NCI-H774 (cell line): ENCODE data around the gene TMUB2.
"Not testable (repeated sequence)": the region's sequence is repeated elsewhere in the genome, so short reads cannot be mapped to it uniquely, and the experiment has no call there.

Experiments
- DNase-seq: peaks from one replicate; lab custom pipeline; 2025; lab: John Stamatoyannopoulos, UW

TMUB2 gene

DNA sequence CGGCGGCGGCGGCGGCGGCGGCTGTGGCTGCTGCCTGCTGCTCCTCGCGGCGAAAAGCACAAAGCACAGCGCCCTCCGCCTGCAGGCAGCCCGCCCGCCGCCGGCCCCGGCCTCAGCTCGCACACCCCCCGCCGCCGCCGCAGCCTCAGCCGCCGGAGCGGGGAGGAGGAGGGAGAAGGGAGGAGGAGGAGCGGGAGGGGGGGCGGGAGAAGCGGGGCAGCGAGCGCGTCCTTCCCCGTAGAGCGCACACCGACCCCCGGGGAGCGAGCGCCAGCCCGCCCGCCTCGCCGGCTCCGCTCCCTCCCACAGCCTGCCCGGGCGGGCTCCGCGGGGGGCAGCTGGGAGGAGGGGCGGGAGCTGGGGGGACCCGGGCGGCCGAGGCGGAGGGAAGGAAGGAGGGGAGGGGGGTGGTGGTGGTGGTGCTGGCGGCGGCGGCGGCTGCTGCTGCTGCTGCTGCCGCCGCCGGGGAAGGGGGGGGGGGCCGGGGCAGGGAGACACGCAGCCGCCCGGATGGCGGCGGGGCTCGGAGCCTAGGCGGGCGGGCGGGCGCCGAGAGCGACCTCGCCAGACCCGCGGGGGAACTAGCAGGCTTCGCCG lies 32.9 kb downstream of the TMUB2 start, which contains the start of gene UBTF:
Gene UBTF, minus strand, starts transcription at position 60 of the 597 bp plus-strand sequence. CDS start 1,446 bp downstream, outside the sequence.
- DNase-seq: peak; percentile 78

DNA sequence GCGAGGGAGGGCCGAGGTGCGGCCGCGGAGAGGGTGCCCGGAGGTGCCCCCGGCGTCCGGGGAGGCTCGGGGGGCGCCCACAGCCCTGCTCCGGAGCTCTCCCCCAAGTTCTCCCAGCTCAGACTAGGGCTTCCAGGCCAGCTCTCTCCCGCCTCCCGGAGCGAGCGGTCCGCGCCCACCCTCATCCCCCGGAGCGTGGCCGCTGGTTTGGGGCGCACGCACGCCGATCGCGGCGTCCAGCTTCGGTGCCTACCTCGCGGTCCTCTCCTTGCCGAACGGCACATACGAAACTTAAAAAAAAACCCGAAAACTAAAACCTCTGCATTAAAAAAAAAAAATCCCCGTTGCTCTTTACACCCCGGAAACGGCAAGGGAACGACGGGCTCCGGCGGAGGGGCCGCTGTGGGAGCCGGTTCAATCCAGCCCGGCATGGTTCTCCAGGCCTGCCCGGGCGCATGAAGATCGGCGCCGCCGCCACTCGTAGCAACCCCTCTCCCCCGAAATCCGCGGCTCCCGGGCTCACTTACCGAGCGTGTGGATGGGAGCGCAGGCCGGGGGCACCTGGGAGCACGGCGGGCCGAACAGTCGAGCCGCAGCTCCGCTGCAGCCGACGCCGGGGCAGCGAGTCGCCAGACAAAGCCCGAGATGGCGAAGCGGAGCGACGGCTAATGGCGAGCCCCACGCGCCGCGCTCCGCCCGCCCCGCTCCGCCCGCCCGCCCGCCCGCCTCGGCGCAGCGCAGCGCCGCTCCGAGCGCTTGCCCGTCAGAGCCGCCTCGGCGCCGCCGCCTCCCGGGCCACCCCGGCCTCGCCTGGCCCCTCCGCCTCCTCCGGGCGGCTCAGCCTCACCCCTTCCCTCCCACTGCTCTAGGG lies 33.7 kb downstream of the TMUB2 start:
- DNase-seq: no peak

DNA sequence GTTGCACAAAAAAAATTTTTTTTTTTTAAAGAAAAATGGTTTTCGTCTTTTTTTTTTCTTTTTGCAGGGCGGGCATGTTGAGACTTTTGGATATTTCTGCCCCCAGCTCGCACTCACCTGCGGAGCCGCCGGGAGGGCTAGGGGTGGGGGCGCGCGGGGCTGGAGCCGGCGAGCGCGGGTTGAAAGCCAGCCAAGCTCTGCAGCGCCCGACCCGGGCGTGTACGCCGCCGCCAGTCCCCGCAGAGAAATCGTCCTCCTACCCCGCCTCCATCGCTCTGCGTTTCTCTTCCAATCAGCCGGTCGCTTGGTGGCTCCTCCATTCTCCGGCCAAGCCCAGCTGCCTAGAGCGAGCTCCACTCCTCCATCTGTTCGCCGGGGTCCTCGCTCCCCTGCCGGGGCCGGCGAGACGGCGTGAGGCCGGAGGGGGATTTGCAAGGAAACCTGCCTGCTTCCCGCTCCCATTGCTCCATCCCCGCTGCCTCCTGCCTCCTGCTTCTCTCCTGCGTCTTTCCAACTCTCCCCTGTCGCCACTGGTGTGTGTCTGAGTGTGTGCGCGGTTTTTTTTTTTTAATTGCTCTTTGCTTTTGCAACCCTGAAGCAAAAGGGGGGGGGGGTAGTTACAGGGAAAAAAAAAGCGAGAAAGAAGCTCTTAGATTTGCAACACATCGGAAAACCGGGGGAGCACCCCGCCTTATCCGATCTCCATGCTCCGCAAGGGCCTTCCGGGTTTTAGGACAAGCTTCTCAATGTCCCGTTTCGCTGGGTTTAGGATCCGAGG lies 34.5 kb downstream of the TMUB2 start:
- DNase-seq: peak; percentile 80

DNA sequence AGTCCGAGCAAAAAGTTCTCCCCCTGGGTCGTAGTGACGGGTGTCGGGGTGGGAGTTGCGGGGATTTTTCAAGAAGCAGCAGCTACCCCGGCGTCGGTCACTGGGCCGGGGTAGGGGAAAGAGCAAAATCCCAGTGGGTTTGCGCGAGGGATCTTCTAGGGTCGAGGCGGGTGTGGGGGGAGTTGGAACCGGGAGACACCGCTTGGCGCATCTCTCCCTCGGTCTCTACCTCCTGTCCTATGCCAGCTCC lies 35.0 kb downstream of the TMUB2 start:
- DNase-seq: no peak

DNA sequence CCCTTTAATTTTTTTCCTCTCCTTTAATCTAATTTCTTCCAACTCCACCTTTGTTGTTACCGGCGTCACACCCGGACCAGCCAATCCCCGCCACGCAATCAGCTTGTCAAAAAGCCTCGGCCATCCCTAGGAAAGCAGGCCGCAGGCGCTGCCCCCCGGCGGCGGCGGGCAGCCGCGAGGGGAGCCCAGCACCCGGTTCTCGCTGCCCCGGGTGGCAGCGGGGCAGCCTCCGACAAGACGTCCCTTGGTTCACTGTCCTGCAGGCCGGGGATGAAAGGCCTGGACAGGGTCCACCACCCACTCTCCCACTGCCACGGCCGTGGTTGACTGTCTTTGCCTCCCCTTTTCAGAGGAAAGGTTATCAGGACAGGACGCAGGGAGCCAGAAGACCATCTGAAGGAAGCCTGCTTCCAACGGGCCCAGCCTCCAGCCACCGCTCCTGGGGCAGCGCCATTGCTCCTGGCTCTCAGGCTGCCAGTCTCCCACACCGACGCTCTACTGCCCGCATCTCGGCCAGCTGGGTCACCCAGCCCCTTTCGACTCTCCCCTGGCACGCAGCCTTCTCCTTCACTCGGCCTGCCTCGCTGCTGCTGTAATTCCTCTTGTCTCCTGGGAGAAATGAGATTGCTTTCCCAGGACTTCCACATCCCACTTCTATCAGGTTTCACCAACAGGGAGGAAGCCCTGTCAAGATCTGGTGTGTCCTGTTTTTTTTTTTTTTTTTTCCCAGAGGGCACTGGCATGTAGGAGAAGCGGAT lies 35.5 kb downstream of the TMUB2 start:
- peak; percentile 80 for DNase-seq

DNA sequence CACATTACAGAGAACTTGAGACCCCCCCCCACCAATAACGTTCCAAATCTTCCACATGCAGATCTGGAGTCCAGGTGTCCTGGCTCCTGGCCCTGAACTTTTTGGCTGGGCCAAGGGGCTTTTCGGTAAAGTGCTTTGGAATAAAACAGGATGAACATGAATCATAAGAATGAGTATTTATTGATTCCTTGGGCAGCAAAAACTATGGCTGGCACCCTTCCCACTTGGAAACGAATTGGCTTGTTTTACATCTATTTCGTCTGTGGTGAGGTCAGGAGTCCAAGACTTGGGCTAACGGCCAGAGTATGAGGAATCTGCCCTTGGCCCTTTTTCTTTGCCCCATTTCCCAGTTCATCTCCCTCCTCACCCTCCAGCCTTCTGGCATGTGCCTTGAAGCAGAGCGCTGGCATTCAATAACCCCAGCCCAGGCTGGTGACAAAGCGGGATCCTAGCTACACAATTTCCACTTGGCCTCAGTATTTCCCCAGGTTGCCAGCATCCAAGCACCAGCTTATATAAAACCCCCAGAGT lies 36.8 kb downstream of the TMUB2 start:
- no peak for DNase-seq

DNA sequence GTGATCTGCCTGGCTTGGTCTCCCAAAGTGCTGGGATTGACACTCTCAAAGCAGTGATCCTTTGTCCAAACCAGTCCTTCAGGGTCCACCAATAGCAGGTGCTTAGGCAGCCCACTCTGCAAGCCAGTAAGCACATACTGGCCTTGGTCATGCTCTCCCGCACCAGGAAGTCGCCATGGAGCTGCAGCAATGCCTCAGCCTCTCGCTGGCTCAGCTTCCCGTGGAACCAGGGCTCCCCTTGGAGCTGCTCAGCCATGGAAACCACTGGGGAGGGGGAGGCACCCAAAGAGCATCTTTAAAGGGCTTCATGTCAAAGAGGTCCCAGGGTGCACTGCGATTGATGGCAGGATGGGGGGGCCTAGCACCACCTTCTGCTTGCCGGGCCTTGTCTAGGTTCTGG lies 42.3 kb downstream of the TMUB2 start:
- DNase-seq: no peak

DNA sequence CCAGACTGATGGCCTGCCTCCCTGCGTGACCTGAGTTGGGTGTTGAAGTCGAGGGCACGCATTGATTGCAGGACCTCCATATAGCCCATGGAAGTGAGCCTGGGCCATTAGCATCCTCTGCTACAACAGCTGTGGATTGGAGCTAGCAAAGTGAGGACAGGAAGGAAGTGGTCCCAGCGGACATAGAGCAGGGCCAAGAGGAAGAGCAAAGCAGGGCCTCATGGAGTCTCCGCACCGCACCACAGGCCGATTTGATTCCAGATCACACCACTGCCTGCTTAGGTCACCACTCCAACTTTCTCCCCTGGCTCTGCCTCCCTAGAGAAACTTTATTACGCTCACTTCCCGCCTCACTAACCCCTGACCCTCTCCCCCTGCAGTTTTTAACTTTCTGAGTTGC lies 43.4 kb downstream of the TMUB2 start:
- DNase-seq: no peak

DNA sequence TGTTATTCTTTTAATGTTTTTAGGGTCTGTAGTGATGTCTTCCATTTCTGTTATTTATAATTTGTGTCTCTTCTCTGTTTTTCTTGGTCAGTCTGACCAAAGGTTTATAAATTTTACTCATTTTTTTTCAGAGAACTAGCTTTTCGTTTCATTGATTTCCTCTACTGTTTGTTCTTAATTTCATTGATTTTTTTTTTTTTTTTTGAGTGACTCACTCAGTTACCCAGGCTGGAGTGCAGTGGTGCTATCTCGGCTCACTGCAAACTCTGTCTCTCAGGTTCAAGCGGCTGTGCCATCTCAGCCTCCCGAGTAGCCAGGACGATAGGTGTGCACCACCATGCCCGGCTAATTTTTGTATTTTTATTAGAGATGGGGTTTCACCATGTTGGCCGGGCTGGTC lies 45.3 kb downstream of the TMUB2 start:
- DNase-seq: no peak

DNA sequence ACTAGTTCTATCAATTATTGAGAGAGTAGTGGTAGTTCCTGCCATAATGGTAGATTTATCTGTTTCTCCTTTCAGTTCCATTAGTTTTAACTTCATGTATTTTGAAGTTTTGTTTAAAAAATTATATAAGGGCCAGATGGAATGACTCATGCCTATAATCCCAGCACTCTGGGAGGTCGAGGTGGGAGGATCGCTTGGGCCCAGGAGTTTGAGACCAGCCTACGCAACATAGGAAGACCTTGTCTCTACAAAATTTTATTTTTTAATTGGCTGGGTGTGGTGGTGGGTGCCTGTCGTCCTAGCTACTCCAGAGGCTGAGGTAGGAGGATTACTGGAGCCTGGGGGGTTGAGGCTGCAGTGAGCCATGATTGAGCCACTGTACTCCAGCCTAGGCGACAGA lies 46.8 kb downstream of the TMUB2 start:
- DNase-seq: no peak

DNA sequence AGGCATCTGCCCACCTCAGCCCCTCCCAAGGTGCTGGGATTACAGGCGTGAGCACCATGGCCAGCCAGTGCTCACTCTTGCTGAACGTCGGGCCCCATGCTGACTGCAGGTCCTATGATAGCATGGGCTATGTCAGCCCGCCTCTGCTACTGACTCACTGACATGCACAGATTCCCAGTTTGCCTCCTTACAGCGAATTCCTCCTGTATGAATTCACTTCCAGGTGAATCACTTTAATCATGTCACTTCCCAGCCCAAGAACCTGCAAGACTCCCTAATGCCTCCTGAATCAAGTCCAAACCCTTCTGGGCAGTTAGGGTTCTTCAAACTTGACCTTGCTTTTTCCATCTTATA lies 48.8 kb downstream of the TMUB2 start:
- DNase-seq: no peak

DNA sequence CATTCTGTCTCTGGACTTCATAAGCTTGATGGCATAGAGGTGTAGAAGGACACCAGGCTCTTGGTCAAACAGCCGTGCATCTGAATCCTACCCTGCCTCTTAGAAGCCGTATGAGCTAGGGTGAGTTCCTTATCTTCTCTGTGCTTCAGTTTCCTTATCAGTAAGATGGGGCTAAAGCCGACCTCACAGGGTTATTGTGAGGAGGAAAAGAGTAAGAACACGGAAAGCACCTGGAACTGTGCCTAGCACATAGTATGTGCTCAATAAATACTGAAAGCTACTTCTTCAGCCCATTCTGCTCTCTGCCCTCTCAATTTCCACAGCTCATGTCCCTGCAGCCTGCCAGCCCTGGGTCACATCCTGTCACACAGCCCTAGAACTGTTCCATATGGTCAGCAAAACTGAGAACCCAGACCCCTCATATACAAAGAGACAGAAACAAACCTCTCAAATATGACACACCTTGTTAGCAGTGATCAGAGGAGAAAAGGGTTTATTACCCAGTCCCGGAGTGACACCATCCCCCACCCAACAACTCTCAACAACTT lies 49.7 kb downstream of the TMUB2 start:
- DNase-seq: no peak

DNA sequence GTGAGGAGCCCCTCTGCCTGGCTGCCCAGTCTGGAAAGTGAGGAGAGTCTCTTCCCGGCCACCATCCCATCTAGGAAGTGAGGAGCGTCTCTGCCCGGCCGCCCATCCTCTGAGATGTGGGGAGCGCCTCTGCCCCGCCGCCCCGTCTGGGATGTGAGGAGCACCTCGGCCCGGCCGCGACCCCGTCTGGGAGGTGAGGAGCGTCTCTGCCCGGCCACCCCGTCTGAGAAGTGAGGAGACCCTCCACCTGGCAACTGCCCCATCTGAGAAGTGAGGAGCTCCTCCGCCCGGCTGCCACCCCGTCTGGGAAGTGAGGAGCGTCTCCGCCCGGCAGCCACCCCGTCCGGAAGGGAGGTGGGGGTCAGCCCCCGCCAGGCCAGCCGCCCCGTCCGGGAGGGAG lies 51.1 kb downstream of the TMUB2 start:
- not testable (repeated sequence) for DNase-seq

DNA sequence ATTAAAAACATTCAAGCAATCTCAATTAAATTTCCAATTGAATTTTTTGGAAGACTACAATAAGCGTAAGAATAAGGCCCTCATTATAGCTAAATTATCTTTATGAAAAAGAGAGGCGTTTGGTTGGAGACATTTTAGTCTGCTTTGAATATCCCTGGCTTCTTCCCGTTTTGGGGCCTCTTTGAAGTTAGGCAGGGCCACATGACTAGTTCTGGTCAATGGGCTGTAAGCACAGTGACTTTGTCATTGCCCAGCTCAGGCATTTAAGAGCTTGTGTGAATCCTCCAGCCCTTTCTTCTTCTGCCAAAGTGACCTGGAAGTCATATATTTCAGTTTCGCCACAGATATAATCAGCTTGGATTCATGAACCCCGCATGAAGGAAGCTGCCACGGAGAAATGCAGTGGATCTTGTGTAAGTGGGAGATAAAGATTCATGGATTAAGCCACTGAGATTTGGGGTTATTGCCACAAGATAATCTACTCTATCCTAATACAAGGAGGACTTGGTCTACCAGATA lies 54.4 kb downstream of the TMUB2 start:
- DNase-seq: no peak
